BJ (cell line): ENCODE data around the gene TUBB. TPM values are rescaled to one million over a fixed set of nuclear protein-coding genes. Genes with fewer than 3 reads are reported as not detected.

Source experiments
- CTCF ChIA-PET: fragments of 350-600 bp; formaldehyde crosslinking; extraction: SDS; loops from one replicate; lab custom pipeline; 2021; ENCODE audit warnings: antibody characterized with exemption, inconsistent platforms; lab: Yijun Ruan, JAX
- POLR2A ChIA-PET: fragments of 300-600 bp; sonication (Branson Sonifier 250); formaldehyde crosslinking; extraction: SDS; loops from one replicate; lab custom pipeline; 2021; ENCODE audit warnings: antibody characterized with exemption; lab: Charles Lee
- DNase-seq: peaks from one replicate; pipeline ENCODE4 v3.0.0-alpha.2; 2011; ENCODE audit warnings: low read depth
- H3K27me3 ChIP-seq: 2 replicates; pipeline ENCODE4 v1.6.0; 2011; ENCODE audit warnings: low read length; ENCODE audit not compliant: control insufficient read depth, insufficient read depth
- H3K36me3 ChIP-seq: 2 replicates; pipeline ENCODE4 v1.5.1; 2011; ENCODE audit warnings: low read length; ENCODE audit not compliant: control insufficient read depth, insufficient read depth
- H3K4me3 ChIP-seq: 2 replicates; pipeline ENCODE4 v1.5.1; 2011; ENCODE audit warnings: low read depth, mild to moderate bottlenecking, control low read depth, low read length
- CTCF ChIP-seq: IDR thresholded peaks from 2 replicates; pipeline ENCODE4 v1.5.1; 2011; ENCODE audit warnings: low read depth, mild to moderate bottlenecking, control low read depth, inconsistent platforms, low read length, moderate library complexity; ENCODE audit not compliant: insufficient read depth
- polyA plus RNA-seq: library from polyadenylated mRNA; depleted of rRNA; stranded (reverse); fragments of >200 nt; gene quantifications from 2 replicates; pipeline ENCODE4 v1.2.3, GENCODE V29; 2011

Gene TUBB
- polyA plus RNA-seq, 1 experiment = 1,840 TPM

- Histone ChIP-seq H3K36me3 (peaks cover 11% of the 10 kb centered on the region), H3K27me3 (no peaks in the 10 kb centered on the region), H3K4me3 (peak overlapping the region; percentile 87)
- ChIA-PET POLR2A (no interaction called here), CTCF (interaction anchor here (1.0 to 17.2 kb wide), 5 partner anchors 11 to 403 kb away, joined by 3 to 387 read pairs (median 4); partner anchors contain the start of genes DHX16, IER3, MDC1 and TUBB)
- DNase-seq = no peak
- no peak for TF ChIP-seq CTCF
Observed at GRCh38 chr6:30683183-30683979, 36.8 kb upstream of the TUBB start.

GRCh38 chr6:30683980-30684338, 36.2 kb upstream of the TUBB start:
- TF ChIP-seq CTCF = no peak
- H3K4me3 ChIP-seq = peak overlapping the region; percentile 87
- H3K36me3 ChIP-seq = peaks cover 9% of the 10 kb centered on the region
- POLR2A ChIA-PET = no interaction called here
- CTCF ChIA-PET = interaction anchor here (1.0 to 17.2 kb wide), 5 partner anchors 10 to 402 kb away, joined by 3 to 387 read pairs (median 4); partner anchors contain the start of genes DHX16, MDC1 and TUBB
- DNase-seq = no peak
- H3K27me3 ChIP-seq = no peaks in the 10 kb centered on the region

- POLR2A ChIA-PET = interaction anchor here (0.5 kb wide), 1 partner anchor 142 kb away, joined by 3 read pairs; no protein-coding TSS in a partner anchor
- no peak for TF ChIP-seq CTCF
- peaks cover 7% of the 10 kb centered on the region for H3K36me3 ChIP-seq
- H3K4me3 ChIP-seq = peak overlapping the region; percentile 87
- H3K27me3 ChIP-seq = no peaks in the 10 kb centered on the region
- no peak for DNase-seq
- CTCF ChIA-PET = interaction anchor here (1.0 to 17.2 kb wide), 6 partner anchors 11 to 193 kb away, joined by 3 to 387 read pairs (median 4); partner anchors contain the start of genes DHX16, MDC1 and TUBB
Observed at GRCh38 chr6:30684386-30685156, 35.6 kb upstream of the TUBB start.

GRCh38 chr6:30685157-30686008, 34.8 kb upstream of the TUBB start:
- CTCF ChIA-PET = interaction anchor here (1.0 to 17.2 kb wide), 6 partner anchors 10 to 144 kb away, joined by 3 to 387 read pairs (median 4); partner anchors contain the start of genes DHX16, MDC1 and TUBB
- POLR2A ChIA-PET = interaction anchor here (0.5 kb wide), 1 partner anchor 142 kb away, joined by 3 read pairs; no protein-coding TSS in a partner anchor

More at GRCh38 chr6:30685157-30686008, 34.8 kb upstream of the TUBB start:
- H3K4me3 ChIP-seq = peak overlapping the region; percentile 87
- peak; percentile 48 for TF ChIP-seq CTCF
- no peaks in the 10 kb centered on the region for H3K27me3 ChIP-seq
- no peak for DNase-seq
- peaks cover 3% of the 10 kb centered on the region for H3K36me3 ChIP-seq
